ENCODE measurements around the gene GSC2. TPM values are rescaled to one million over a fixed set of nuclear protein-coding genes. Genes with fewer than 3 reads are reported as not detected.
A peak's percentile ranks its signal among the peaks of the same experiment; 100 is the strongest.

Gene GSC2
- total and polyA plus RNA-seq, 12 donors, result not detected

- no peak for ATAC-seq
- H3K9me3 ChIP-seq, result peaks cover 0 to 4% (median 0%) of the 10 kb centered on the region in 11 donors
- peak overlapping the region in 1 of 10 donors; percentile 30 for H3K27ac ChIP-seq
- no peaks in the 10 kb centered on the region for H3K36me3 ChIP-seq
- H3K4me3 ChIP-seq, result peak overlapping the region in 9 of 10 donors; percentile 16 to 47 (median 32)
- no peak for TF ChIP-seq CTCF (IDR thresholded peaks at IDR 0.05)
- 4 to 6% methylated on average over 58 of the region's 58 CpGs for WGBS, 2 donors
- peaks cover 15 to 49% (median 44%) of the 10 kb centered on the region in 9 donors for H3K4me1 ChIP-seq
- peaks cover 29 to 52% (median 44%) of the 10 kb centered on the region in 7 donors for H3K27me3 ChIP-seq
- intact Hi-C loops (cut with DNase I), result no loop called here
- DNase-seq, result no peak
Observed at GRCh38 chr22:19169002-19169946, 19.2 kb upstream of the GSC2 start.

DNA sequence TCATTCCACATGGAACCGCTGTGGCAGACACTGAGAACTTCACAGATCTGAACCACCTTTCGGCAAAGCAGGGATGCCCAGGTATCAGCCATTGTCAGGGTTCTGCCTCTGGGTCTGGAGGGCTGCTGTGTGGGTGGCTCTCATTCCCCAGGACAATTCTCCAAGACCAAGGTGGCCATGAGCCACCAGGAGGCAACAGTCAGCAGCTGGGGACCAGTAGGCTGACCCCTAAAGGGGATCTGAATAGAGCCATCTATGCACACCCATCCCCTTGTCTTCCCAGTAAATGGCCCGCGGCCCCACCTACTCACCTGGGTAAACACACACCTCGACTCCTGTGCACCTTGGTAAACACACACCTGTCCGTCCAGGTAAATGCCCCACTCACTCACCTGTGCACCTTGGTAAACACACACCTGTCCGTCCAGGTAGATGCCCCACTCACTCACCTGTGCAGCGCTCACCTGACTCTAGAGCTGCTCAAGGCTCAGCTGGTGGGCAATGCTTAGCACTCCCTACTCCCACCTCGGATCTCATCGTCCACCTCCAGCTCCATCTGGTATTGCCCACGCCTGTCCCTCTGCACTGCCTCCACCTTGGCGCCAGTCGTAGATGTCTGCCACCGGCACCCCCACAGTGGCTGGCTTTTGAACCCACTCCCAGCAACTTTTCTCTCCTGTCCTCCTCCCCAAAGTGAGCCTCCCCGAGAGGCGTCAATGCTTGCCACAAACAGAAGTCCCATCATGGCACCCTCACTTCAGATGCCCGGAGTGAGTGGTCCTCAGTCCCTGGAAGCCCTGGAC is 18.2 kb upstream of the GSC2 start:
- WGBS, 2 donors, result 72 to 76% methylated on average over 17 of the region's 17 CpGs
- no peak for ATAC-seq
- H3K27ac ChIP-seq, result no peak overlapping the region
- no peak overlapping the region for H3K4me3 ChIP-seq
- H3K27me3 ChIP-seq, result peaks cover 29 to 59% (median 48%) of the 10 kb centered on the region in 7 donors
- H3K4me1 ChIP-seq, result peaks cover 15 to 40% (median 34%) of the 10 kb centered on the region in 9 donors
- intact Hi-C loops (cut with DNase I), result no loop called here
- no peaks in the 10 kb centered on the region for H3K36me3 ChIP-seq
- no peak for TF ChIP-seq CTCF (IDR thresholded peaks at IDR 0.05)
- H3K9me3 ChIP-seq, result peaks cover 0 to 6% (median 0%) of the 10 kb centered on the region in 11 donors
- DNase-seq, result no peak

GRCh38 chr22:19167106-19167869 is 17.2 kb upstream of the GSC2 start:
- DNase-seq (no peak), ATAC-seq (no peak)
- TF ChIP-seq CTCF (IDR thresholded peaks at IDR 0.05), result no peak
- Histone ChIP-seq H3K9me3 (peaks cover 0 to 6% (median 0%) of the 10 kb centered on the region in 11 donors), H3K27ac (no peak overlapping the region), H3K4me1 (peaks cover 9 to 30% (median 24%) of the 10 kb centered on the region in 9 donors), H3K36me3 (no peaks in the 10 kb centered on the region), H3K27me3 (peaks cover 29 to 59% (median 50%) of the 10 kb centered on the region in 7 donors), H3K4me3 (no peak overlapping the region)
- 71 to 79% methylated on average over 13 of the region's 13 CpGs for WGBS, 2 donors
- intact Hi-C loops (cut with DNase I), result no loop called here
